Measurements from ENCODE around the gene NKD1.

NKD1 gene

GRCh38 chr16:50613964-50614474, 65.8 kb downstream of the NKD1 start:
- DNase-seq (ENCODE audit: low spot score), result no peak

- no peak for DNase-seq (ENCODE audit: low spot score)
These were observed 66.9 kb downstream of the NKD1 start for GRCh38 chr16:50614955-50615724.

GRCh38 chr16:50615891-50616290, 67.7 kb downstream of the NKD1 start:
- no peak for DNase-seq (ENCODE audit: low spot score)

GRCh38 chr16:50616386-50616785, 68.2 kb downstream of the NKD1 start:
- DNase-seq (ENCODE audit: low spot score), result no peak

- no peak for DNase-seq (ENCODE audit: low spot score)
These were observed 68.9 kb downstream of the NKD1 start for GRCh38 chr16:50616883-50617645.

GRCh38 chr16:50617646-50618184, 69.5 kb downstream of the NKD1 start:
- no peak for DNase-seq (ENCODE audit: low spot score)

GRCh38 chr16:50618238-50618918, 70.2 kb downstream of the NKD1 start:
- no peak for DNase-seq (ENCODE audit: low spot score)

GRCh38 chr16:50619702-50620491, 71.7 kb downstream of the NKD1 start:
- no peak for DNase-seq (ENCODE audit: low spot score)

GRCh38 chr16:50620646-50621451, 72.7 kb downstream of the NKD1 start:
- no peak for DNase-seq (ENCODE audit: low spot score)

GRCh38 chr16:50621452-50621792, 73.2 kb downstream of the NKD1 start:
- no peak for DNase-seq (ENCODE audit: low spot score)

GRCh38 chr16:50622029-50622428, 73.8 kb downstream of the NKD1 start:
- DNase-seq (ENCODE audit: low spot score), result no peak

- DNase-seq (ENCODE audit: low spot score), result no peak
These were observed 74.6 kb downstream of the NKD1 start for GRCh38 chr16:50622643-50623369.

GRCh38 chr16:50624449-50624970, 76.3 kb downstream of the NKD1 start:
- DNase-seq (ENCODE audit: low spot score), result no peak

- DNase-seq (ENCODE audit: low spot score), result no peak
These were observed 77.2 kb downstream of the NKD1 start for GRCh38 chr16:50625374-50625773.

- no peak for DNase-seq (ENCODE audit: low spot score)
These were observed 78.7 kb downstream of the NKD1 start for GRCh38 chr16:50626868-50627267.

- DNase-seq (ENCODE audit: low spot score), result no peak
These were observed 79.2 kb downstream of the NKD1 start for GRCh38 chr16:50627419-50627818.

GRCh38 chr16:50628156-50628802, 80.1 kb downstream of the NKD1 start:
- no peak for DNase-seq (ENCODE audit: low spot score)

- DNase-seq (ENCODE audit: low spot score), result no peak
These were observed 81.1 kb downstream of the NKD1 start for GRCh38 chr16:50629334-50629733.

GRCh38 chr16:50630394-50631020, 82.3 kb downstream of the NKD1 start:
- no peak for DNase-seq (ENCODE audit: low spot score)
